ENCODE measurements around the gene SEMA4G.

The SEMA4G gene

DNA sequence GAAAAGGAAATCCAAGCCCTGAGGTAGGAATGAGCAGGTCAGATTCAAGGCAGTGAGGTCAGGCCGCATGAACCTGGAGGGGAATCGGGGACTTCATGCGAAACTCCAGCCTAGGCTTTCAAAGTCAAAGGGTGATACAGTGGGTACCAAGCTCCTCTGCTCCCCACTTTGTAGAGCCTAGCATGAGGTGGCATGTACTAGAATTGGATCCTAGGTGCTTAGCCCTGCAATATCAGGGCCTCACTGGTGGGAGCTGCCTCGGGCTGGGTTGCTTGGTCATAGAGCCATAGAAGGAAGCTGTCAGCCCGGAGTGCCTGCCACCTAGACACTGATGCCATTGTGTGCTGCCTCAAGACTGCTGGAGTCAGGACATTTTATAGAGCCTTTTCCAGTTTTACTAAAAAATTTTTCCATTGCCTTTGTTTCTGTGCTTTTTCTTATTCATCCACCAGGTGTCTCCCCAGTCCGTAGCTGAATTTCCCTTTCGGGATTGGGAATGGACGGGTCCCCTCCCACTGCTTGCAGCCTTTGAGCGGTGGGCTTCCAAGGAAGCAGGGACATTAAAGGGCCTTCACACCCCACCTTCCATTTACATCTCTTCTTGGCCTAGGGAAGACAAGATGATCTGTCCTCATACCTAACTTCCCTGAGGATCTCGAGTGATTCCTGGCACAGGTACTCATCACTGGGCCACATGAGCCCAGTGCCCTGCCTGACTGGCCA, 24.8 kb downstream of the SEMA4G start:
- H3K4me1 ChIP-seq (ENCODE audit: insufficient read depth, poor library complexity, severe bottlenecking) = no peaks in the 10 kb centered on the region
- ATAC-seq (ENCODE audit: low read depth) = no peak
- no peaks in the 10 kb centered on the region for H3K27me3 ChIP-seq (ENCODE audit: insufficient read depth, poor library complexity, severe bottlenecking)
- TF ChIP-seq, protein P1, sequence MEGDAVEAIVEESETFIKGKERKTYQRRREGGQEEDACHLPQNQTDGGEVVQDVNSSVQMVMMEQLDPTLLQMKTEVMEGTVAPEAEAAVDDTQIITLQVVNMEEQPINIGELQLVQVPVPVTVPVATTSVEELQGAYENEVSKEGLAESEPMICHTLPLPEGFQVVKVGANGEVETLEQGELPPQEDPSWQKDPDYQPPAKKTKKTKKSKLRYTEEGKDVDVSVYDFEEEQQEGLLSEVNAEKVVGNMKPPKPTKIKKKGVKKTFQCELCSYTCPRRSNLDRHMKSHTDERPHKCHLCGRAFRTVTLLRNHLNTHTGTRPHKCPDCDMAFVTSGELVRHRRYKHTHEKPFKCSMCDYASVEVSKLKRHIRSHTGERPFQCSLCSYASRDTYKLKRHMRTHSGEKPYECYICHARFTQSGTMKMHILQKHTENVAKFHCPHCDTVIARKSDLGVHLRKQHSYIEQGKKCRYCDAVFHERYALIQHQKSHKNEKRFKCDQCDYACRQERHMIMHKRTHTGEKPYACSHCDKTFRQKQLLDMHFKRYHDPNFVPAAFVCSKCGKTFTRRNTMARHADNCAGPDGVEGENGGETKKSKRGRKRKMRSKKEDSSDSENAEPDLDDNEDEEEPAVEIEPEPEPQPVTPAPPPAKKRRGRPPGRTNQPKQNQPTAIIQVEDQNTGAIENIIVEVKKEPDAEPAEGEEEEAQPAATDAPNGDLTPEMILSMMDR (IDR thresholded peaks at IDR 0.05; ENCODE audit: poor library complexity, severe bottlenecking) = peak; percentile 79
- no peak overlapping the region for H3K27ac ChIP-seq (ENCODE audit: poor library complexity, severe bottlenecking)
- peaks cover 44% of the 10 kb centered on the region for H3K36me3 ChIP-seq (ENCODE audit: low read depth)
- no peak for DNase-seq (ENCODE audit: low spot score)
- no peak overlapping the region for H3K4me3 ChIP-seq (ENCODE audit: severe bottlenecking)
- H3K9me3 ChIP-seq (ENCODE audit: severe bottlenecking) = no peaks in the 10 kb centered on the region

DNA sequence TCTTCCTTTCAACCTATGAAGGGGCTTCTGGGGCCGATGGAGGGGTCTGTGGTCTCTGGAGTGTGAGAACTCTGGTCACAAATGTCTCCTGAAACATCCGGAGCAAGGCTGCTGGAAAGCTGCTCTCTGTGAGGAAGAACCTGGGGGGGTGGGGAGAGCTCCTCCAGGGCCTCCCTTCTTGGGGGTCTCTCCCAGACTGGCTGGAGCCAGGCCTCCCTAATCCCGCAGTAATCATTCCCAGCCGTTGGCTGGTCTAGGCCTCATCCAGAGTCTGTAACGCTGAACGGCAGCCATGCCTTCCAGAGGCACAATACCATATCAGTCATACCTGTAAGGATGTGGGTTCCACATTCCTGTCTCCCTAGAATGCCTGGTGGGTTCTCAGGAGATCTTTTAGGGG, 25.9 kb downstream of the SEMA4G start:
- ATAC-seq (ENCODE audit: low read depth) (no peak), DNase-seq (ENCODE audit: low spot score) (no peak)
- Histone ChIP-seq H3K27me3 (ENCODE audit: insufficient read depth, poor library complexity, severe bottlenecking) (no peaks in the 10 kb centered on the region), H3K9me3 (ENCODE audit: severe bottlenecking) (no peaks in the 10 kb centered on the region), H3K4me1 (ENCODE audit: insufficient read depth, poor library complexity, severe bottlenecking) (no peaks in the 10 kb centered on the region), H3K4me3 (ENCODE audit: severe bottlenecking) (no peak overlapping the region), H3K36me3 (ENCODE audit: low read depth) (peaks cover 34% of the 10 kb centered on the region), H3K27ac (ENCODE audit: poor library complexity, severe bottlenecking) (no peak overlapping the region)
- TF ChIP-seq, protein P1 (IDR thresholded peaks at IDR 0.05; ENCODE audit: poor library complexity, severe bottlenecking) = no peak

DNA sequence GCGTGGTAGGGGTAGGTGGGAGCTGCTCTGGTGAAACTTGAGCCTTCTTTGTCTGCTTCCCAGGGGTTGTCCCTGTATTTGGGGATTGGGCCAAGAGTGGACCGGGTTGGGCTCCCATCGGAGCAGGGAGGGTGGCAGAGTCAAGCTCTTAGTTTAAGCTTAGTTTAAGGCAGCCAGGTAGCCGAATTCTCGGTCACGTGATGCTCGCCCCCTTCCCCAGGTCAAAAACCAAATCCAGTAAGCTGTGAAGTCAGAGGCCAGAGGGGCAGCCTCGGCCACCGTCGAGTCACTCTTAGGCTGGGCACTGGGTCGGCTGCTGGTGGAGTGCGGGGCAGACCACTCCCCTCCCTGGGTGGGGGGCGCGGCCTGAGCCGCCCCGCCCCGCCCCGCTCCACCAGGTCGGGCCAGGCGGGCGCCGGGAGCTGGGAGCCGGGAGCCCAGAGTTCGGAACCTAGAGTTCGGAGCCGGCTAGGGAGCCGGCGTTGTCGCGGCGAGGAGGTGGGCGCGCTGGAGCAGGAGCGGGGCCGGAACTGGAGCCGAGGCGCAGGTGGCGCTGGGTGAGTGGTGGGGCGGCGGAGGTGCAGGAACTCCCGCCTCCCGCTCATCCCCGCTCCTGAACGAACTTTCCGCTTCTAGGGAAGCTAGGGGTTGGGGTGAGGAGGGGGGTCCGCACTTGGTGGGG, 27.5 kb downstream of the SEMA4G start:
- Histone ChIP-seq H3K36me3 (ENCODE audit: low read depth) (peaks cover 19% of the 10 kb centered on the region), H3K27ac (ENCODE audit: poor library complexity, severe bottlenecking) (peak overlapping the region; percentile 91), H3K4me1 (ENCODE audit: insufficient read depth, poor library complexity, severe bottlenecking) (peaks cover 8% of the 10 kb centered on the region), H3K4me3 (ENCODE audit: severe bottlenecking) (peak overlapping the region; percentile 68), H3K9me3 (ENCODE audit: severe bottlenecking) (no peaks in the 10 kb centered on the region), H3K27me3 (ENCODE audit: insufficient read depth, poor library complexity, severe bottlenecking) (no peaks in the 10 kb centered on the region)
- TF ChIP-seq, protein P1 (IDR thresholded peaks at IDR 0.05; ENCODE audit: poor library complexity, severe bottlenecking) = no peak
- ATAC-seq (ENCODE audit: low read depth) (peak; percentile 22), DNase-seq (ENCODE audit: low spot score) (no peak)

DNA sequence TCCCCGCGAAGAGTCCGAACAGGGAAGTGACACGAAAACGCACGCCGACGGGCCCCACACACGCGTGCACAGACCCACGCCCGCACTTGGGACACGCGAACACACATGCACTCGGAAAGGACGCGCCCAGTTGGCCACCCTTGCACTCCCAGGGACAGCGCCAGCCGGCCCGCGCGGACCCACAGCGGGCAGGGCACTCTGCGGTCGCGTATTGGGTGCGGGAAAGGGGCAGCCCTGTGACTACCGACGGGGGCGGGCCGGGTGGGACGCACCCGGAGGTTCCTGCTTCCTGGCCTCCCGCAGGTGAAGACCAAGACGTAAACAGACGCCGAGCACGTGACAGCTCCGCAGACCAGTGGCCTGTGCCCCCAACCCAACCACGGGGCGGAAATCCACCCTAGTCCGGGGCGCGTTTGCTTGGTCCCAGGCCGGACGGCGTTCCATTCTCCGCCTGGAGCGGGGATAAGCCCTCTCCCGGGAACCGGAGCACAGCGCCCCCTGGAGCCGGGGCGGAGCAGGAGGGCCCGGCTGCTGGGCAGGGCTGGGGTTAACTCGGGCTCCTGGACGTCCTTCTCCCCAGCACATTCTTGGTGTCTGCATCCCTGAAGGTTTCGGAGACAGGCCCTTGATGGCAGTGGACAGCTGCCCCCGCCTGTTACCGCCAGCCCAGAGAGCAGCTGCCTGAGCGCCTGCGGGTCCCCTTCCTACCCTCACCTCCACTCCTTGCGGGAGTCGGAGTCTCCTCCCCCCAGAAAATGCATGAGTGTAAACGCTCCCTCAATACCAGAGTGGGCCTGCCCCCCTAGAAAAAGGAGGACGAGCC, 28.3 kb downstream of the SEMA4G start:
- Histone ChIP-seq H3K27me3 (ENCODE audit: insufficient read depth, poor library complexity, severe bottlenecking) (no peaks in the 10 kb centered on the region), H3K4me3 (ENCODE audit: severe bottlenecking) (peak overlapping the region; percentile 68), H3K4me1 (ENCODE audit: insufficient read depth, poor library complexity, severe bottlenecking) (peaks cover 8% of the 10 kb centered on the region), H3K36me3 (ENCODE audit: low read depth) (peaks cover 20% of the 10 kb centered on the region), H3K9me3 (ENCODE audit: severe bottlenecking) (no peaks in the 10 kb centered on the region), H3K27ac (ENCODE audit: poor library complexity, severe bottlenecking) (peak overlapping the region; percentile 91)
- TF ChIP-seq, protein P1 (IDR thresholded peaks at IDR 0.05; ENCODE audit: poor library complexity, severe bottlenecking) = peak; percentile 83
- peak; percentile 47 for ATAC-seq (ENCODE audit: low read depth)
- no peak for DNase-seq (ENCODE audit: low spot score)

All from RWPE2 (cell line).